Stimulated activated CD8-positive, alpha-beta memory T cell treated with anti-CD3 and anti-CD28 coated beads, Interleukin-4, amount 100 ng/mL, for 48 hours (primary cell): ENCODE results near the gene ERV3-1.
"Not testable (repeated sequence)": the region's sequence is repeated elsewhere in the genome, so short reads cannot be mapped to it uniquely, and the experiment has no call there.

ENCODE experiments used
- DNase-seq: peaks from one replicate; pipeline ENCODE4 v3.0.0-alpha.2; 2020

ERV3-1 gene

GRCh38 chr7:64999165-65000004, 7.1 kb downstream of the ERV3-1 start:
- DNase-seq: no peak

DNA sequence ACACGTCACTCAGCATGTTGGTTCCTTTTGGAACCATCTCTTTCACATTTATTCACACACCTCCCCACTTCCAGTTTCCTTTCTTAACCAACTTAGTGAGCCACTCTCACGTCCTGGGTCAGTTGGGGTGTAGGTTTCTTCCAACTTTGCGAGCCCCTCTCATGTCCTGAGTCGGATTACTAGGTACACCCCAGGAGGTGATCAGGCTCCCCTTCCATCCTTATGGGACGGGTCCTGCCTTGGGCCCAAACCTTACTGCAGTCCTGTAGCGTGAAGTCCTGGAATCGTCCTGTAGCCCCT, 7.7 kb downstream of the ERV3-1 start:
- DNase-seq: no peak

DNA sequence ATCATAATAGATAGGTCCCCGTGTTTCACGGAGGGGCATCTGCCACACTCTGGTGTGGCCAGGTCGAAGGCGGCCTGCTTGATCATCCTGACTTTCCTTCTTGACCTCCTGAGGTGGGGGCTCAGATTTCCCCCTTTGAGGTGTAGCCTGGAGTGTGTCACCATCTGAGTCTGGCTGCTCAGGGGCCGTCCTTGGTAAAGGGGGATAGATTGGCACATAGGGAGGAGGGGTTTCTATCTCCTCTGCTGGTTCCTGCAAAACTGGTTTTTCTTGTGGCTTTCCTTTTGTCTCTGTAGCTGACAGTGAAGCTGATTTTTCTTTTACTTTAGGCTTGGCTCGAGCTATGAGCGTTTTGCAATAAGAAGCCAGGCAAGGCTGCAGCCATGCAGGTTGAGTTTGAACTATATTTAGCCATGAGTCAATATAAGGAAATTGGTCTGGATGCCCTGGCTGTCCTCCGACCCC, 8.5 kb downstream of the ERV3-1 start:
- no peak for DNase-seq

GRCh38 chr7:64997164-64997908, 9.2 kb downstream of the ERV3-1 start:
- no peak for DNase-seq

DNA sequence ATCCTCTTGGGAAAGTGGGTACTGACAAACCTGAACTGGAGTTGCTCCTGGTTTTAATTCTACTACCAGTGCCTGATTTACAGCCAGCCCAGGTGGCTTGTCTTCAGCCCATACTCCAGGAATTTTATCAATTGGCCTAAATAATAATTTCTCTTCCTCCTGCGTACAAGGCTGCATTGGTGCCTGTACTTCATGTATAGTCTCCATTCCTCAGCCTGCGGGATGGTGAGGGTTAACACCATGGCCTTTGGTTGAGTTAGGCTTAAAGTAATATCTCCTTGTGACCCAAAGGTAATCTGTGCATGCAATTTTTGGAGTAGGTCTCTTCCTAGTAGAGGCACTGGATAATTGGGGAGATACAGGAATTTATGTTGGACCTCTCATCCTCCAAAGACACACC, 10.2 kb downstream of the ERV3-1 start:
- no peak for DNase-seq

DNA sequence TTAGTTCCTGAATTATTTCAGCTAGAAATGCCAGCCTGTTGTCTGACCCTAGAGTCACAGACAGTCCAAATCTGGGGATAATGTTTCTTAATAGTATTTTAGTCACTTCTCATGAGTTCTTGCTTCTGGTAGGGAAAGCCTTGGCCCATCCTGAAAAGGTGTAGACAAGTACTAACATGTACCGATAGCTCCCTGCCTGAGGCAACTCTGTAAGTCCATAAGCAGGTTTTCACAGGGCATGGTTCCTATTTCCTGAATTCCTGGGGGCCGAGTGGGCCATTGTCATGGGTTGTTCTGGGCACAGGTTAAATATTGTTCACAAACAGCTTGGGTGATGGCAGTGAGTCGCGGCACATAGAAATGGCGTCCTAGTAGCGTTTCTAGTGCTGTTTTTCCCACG, 12.6 kb downstream of the ERV3-1 start:
- DNase-seq: no peak

DNA sequence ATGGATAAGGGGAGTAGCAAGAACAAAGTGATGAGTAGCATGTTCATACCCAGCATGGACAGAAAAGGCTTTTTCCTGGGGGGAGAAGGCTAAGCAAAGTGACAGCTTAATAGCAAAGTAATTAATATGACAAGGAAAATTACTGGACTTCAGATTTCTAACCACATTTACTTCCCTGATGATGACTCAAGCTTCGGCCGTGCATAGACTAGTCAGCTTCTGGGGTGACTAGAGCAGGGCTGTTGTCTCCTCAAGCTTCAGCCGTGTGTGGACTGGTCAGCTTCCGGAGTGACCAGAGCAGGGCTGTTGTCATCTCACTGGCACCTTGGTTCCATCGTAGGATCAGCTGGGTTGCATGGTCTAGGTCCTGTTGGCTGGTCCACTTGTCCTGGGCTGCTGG, 13.5 kb downstream of the ERV3-1 start:
- no peak for DNase-seq

DNA sequence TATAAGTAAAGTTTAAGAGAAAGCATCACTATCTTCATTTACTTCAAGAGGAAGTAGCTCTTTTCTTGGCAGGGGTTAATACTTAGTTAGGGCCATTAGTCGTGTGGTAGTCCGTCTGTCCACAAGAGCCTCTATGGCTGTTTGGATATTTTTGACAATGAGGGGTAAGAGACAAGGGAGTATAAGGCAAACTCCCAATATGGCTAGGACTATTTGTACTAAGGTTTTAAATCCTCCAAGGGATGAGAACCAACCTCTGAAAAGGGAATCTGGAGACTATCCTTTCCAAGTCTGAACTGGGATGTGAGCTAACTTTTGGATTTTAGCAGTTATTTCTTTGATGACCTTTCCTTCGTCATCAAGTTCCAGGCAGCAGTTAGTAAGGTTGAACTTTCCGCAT, 15.6 kb downstream of the ERV3-1 start, which contains the start of gene ZNF117:
TSS of gene ZNF117 (minus strand) at position 101 of the 400 bp plus-strand sequence.
- no peak for DNase-seq

GRCh38 chr7:64990216-64990615, 16.3 kb downstream of the ERV3-1 start:
- DNase-seq: no peak

DNA sequence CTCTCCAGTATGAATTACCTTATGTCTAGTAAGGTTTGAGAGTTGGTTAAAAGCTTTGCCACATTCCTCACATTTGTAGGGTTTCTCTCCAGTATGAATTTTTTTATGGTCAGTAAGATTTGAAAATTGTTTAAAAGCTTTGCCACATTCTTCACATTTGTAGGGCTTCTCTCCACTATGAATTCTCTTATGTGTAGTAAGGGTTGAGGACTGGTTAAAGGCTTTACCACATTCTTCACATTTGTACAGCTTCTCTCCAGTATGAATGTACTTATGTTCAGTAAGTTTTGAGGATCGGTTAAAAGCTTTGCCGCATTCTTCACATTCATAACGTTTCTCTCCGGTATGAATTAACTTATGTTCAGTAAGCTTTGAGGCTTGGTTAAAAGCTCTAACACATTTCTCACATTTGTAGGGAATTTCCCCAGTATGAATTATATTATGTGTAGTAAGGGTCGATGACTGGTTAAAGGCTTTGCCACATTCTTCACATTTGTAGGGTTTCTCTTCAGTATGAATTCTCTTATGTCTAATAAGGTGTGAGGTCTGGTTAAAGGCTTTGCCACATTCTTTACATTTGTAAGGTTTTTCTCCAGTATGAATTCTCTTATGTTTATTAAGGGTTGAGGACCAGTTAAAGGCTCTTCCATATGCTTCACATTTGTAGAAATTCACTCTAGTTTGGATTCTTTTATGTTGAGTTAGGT, 27.8 kb downstream of the ERV3-1 start:
- no peak for DNase-seq

- no peak for DNase-seq
These were observed 40.9 kb downstream of the ERV3-1 start for GRCh38 chr7:64965594-64965993.

- DNase-seq: no peak
These were observed 47.3 kb downstream of the ERV3-1 start for GRCh38 chr7:64959072-64959747.

GRCh38 chr7:64951250-64951848, 55.1 kb downstream of the ERV3-1 start:
- no peak for DNase-seq

DNA sequence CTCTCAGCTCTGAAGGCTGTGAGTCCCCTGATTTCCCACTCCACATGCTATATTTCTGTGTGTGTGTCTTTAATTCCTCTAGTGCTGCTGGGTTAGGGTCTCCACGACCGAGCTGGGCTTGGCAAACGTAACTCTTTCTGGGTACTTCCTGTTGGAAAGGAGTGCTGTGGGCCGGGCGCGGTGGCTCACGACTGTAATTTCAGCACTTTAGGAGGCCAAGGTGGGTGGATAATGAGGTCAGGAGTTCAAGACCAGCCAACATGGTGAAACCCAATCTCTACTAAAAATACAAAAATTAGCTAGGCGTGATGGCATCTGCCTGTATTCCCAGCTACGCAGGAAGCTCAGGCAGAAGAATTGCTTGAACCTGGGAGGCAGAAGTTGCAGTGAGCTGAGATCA, 55.8 kb downstream of the ERV3-1 start:
- not testable (repeated sequence) for DNase-seq

DNA sequence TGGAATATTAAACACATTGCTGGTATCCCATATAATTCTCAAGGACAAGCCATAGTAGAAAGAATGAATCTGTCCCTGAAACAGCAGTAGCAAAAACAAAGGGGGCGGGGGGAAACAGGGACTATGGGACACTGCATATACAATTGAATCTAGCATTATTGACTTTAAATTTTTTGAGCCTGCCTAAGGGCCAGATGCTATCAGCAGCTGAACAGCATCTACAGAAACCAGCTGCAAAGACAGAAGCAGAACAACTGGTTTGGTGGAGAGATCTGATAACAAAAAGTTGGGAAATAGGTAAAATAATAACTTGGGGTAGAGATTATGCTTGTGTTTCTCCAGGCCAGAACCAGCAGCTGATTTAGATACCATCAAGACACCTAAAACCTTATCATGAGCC, 57.7 kb downstream of the ERV3-1 start:
- not testable (repeated sequence) for DNase-seq

DNA sequence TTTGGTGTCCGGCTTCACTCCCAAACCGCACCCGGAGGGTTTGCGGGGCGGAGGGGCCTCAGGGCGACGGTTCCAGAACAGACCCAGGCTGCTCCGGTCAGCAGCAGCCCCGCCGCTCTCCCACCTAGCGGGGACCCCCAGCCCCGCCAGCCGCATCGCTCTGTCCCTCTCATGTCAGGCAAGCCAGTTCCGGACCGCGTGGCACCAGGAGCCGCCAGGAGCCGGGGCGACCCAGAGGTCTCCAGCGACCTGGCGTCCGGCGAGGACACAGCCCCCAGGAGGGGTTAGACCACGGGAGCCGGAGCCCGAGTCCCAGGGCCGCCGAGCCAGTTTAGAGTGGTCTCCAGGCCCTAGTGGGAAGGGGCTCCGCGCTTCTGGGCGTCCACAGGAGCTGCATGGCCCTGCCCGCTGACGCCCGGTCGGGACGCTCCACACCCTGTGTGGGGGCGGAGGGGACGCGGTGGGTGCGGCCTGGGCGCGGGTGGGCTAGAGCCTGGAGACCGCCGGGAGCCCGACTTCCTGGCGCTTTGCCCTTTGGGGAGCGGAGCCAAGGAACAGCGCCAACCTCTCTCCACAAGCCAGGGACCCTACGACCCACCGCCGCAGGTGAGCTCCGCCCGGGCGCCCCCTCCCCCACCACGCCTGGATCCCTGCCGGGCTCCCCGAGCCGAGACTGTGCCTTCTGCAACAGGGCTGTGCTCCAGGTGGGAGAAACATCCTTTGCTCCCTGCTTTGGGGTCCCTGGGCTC, 59.1 kb downstream of the ERV3-1 start:
- no peak for DNase-seq

DNA sequence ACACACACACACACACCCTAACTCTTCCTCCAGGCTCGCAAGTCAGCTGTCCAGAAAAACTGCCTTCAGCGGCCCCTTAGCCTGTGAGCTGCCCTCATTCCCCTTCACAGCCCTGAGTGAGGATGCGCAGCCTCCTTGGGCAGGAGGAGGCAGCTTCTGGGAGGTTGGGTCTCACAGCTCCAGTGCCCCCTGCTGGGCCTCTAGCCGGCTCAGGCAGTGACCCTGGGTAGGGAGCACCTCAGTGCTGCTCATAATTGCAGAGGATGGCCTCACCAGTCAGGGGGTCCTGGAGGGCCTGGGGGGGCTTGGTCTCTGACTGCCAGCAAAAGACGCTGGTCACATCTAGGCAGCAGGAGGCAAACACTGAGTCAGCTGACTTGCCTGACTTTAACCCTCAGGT, 59.7 kb downstream of the ERV3-1 start:
- DNase-seq: peak; percentile 50

- no peak for DNase-seq
These were observed 60.8 kb downstream of the ERV3-1 start for GRCh38 chr7:64945503-64946175.

GRCh38 chr7:64944667-64945502, 61.6 kb downstream of the ERV3-1 start:
- not testable (repeated sequence) for DNase-seq
